SH-SY5Y (cell line): ENCODE measurements around the gene SNRNP200.

Experiments used
- GATA2 ChIP-seq: IDR thresholded peaks from 2 replicates; pipeline ENCODE4 v1.6.1; 2011; ENCODE audit warnings: mild to moderate bottlenecking, low read depth, low read length
- GATA3 ChIP-seq: IDR thresholded peaks from 2 replicates; pipeline ENCODE4 v1.6.1; 2011; ENCODE audit warnings: low read depth, mild to moderate bottlenecking, low read length, moderate library complexity

Gene SNRNP200

DNA sequence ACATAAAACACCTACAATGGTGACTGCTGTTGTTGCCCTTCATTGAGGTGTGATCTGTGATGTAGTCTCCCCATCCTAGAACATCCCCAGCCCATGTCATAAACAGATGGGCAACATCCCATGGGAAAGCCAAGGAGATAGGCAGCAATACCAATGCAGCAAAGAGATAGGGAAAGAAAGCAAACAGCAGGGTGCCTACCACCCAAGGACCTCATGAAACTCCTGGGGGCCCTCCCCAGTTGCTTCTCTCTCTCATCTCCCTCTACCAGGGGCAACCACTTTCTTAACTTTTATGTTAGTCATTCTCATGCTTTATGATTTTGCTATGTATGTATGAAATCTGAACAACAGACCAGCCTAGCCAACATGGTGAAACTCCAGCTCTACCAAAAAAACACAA, 11.7 kb upstream of the SNRNP200 start:
- no peak for TF ChIP-seq GATA3
- no peak for TF ChIP-seq GATA2

DNA sequence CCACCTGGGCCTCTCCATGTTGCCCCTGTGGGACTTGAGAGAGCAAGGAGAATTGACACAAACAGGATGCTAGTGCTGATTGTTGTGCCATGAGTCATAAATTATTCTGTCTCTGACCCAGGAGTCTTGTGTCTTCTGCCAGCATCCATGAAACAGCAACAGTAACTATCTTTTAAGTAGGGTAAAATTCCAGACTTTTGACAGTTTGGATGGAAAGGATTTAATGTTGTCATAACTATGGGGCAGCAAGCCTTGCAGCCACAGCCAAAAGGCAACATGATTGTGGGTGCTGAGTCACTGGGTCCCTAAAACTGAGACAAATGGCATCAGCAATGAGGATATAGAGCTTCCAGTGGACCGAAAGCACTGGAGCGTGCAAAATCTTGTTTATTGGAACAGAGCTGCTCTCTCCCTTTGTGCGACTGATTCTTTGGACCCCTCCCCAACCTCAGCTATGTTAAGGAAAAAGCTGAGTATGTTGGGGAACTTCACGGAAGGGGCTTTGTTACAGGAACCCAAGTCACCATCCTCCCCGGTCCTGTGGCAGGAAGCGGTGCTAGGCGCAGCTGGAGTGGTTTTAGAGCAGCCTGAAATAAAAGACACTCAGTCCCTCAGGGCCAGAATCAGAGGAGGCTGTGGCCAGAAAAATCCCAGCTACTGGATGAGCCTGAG, 10.2 kb upstream of the SNRNP200 start:
- no peak for TF ChIP-seq GATA3

DNA sequence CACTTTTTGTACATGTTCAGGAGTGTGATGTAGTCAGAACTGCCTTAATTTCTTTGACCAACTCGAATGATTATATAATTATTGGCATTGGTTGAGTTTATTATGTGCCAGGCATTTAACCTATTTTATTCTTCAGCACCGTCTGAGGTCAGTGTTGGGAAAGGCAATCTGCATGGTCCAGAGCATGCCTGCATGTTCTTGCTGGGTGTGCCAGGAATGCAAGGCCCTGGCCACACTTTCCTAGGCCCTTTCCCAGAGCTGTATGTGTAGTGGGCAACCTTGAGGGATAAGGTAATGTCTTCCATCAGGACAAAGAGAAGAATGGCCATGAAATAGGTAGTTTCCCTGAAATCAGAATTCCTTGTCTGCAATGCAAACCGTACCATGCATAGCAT, 9.7 kb upstream of the SNRNP200 start:
- TF ChIP-seq GATA2, result no peak
- no peak for TF ChIP-seq GATA3

DNA sequence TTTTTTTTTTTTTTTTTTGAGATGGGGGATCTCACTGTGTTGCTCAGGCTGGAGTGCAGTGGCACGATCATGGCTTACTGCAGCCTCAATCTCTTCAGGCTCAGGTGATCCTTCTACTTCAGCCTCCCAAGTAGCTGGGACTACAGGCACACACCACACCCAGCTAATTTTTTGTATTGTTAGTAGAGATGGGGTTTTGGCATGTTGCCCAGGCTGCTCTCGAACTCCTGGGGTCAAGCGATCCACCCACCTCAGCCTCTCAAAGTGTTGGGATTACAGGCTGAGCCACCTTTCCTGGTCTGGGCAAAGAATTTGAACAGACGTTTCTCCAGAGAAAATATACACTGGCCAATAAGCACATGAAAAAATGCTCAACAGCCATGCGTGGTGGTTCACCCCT, 2.9 kb upstream of the SNRNP200 start:
- TF ChIP-seq GATA3 (no peak), GATA2 (no peak)

DNA sequence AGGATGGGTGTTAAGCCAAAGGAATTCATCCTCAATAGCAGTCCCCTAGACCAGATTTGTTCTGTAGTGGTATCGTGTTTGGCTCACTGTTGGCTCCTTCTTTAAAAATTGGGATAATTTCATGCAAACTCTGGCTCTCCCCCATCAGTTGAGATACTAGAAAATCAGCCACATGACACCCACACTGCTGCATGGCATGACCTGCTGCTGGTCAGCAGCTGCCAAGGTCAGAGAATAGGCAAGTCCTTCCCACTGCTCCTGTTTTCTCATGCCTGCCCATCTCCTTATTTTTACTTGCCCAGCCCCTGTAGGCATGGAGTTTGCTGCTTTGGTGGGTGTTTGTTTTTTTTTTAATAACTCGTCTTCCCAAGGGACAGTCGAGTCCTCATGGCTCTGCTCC, 1.0 kb upstream of the SNRNP200 start:
- TF ChIP-seq GATA2 (no peak), GATA3 (no peak)

DNA sequence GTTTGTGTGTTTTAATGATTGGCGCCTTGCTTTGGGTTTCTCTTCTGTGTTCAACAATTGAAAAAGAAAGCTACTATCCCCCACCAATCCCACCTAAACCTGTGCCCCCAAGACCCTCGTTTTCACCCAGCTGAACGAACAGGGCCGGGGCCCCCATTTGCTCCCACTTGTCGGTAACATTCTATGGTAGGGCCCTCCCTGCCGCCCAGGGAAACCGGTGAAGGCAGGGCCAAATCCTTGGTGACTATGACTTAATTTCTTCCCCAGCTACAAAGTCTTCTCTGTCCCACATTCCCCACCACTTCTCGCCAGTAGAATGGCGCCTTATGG, 598 bp upstream of the SNRNP200 start:
- no peak for TF ChIP-seq GATA3
- no peak for TF ChIP-seq GATA2

DNA sequence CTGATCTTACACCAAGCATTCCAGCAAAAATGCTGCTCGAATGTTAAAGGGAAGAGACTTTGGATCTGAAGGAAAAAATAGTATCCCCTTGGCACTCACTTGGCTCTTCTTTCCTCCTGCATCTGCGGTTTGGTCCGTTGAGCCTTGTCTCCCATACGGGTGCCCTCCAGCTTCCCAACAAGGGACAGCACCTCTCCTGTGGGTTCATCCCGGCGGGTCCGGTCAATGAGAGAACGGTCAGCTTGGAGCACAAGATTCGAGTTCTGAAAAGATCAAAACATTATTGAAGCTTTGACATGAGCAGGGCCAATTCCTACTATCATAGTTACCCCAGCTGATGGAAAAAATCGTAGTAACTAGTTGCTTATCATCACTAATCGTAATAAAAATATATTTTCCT, 740 bp downstream of the SNRNP200 start:
- TF ChIP-seq GATA3 (no peak), GATA2 (no peak)

DNA sequence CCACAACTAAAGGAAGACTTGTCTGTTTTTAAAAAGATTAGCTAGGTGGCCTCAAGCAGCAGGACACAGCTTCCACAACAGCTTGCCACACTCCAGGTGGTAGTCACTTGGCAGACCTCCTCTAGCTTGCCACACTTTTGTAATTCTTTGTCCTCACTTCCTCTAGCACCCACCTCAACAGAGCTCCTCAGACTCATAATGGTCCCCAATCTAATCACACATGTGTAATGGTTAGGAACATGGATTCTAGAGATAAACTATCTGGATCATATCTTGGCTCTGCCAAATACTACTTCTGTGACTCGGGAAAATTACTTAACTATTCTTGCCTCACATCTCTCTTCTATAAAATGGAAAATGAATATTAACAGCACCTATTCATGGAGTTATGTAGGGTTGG, 3.5 kb downstream of the SNRNP200 start:
- no peak for TF ChIP-seq GATA3
- TF ChIP-seq GATA2, result no peak

DNA sequence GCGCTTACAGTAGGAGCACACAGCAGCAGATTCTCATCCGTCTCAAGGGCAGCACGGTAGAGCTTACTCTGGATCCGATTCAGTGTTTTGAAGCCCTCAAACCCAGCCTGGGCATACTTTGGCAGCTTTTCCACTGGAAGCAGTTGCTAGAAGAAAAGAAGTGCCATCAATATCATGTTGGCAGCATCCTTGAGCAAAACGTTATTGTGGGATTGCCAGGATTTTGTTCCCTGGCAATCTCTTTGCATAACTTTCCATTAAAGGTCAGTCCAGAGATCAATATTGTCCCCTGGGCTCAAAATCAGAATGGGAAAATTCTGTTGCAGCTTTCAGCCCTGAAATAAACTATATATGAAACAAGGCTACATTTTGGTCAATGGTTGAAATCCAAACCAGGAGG, 8.4 kb downstream of the SNRNP200 start:
- TF ChIP-seq GATA2, result no peak
- TF ChIP-seq GATA3, result no peak

DNA sequence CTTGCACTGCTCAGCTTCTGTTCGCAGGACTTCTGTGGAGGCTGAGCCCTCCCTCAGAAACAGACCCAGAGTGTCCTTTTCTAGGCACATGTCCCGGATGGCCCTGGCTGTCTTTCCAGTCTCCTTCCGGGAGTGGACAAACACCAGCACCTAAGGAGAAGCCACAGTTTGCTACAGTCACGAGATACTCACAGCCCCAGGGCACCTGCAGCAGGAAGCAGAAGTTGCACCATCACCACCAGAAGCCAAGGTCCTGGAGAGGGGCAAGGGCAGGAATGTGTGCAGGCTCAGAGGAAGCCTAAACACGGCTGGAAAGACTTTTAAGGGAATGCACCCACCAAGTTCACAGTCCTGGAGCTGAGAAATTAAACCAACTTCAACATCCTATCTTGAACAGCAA, 13.6 kb downstream of the SNRNP200 start:
- TF ChIP-seq GATA3, result no peak
- no peak for TF ChIP-seq GATA2

DNA sequence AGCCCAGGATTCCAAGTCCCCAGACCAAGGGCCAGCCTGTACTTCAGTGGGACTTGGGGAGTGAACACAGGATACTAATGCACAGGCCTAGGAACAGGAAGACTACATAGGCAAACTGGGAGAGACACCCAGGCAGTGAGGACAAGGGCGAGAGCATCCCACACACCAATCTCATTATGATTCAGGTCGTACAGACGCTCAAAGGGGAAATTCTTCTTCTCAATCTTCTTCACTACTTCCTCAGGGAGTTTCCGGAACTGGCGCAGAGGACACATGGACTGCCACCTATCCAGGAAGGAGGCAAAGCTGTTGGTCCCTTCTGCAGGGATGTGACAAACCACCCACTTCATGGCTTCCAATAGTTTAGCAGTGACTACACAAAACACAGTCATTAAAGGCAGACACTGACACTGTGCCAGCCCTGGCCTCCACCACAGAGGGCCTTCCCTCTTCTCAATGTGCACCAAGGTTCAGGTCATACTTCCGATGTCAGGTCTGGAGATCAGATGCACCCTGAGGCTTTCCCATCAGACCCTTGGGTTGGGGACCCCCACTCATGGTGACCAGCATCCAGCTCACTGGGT, 18.0 kb downstream of the SNRNP200 start:
- no peak for TF ChIP-seq GATA2
- no peak for TF ChIP-seq GATA3

DNA sequence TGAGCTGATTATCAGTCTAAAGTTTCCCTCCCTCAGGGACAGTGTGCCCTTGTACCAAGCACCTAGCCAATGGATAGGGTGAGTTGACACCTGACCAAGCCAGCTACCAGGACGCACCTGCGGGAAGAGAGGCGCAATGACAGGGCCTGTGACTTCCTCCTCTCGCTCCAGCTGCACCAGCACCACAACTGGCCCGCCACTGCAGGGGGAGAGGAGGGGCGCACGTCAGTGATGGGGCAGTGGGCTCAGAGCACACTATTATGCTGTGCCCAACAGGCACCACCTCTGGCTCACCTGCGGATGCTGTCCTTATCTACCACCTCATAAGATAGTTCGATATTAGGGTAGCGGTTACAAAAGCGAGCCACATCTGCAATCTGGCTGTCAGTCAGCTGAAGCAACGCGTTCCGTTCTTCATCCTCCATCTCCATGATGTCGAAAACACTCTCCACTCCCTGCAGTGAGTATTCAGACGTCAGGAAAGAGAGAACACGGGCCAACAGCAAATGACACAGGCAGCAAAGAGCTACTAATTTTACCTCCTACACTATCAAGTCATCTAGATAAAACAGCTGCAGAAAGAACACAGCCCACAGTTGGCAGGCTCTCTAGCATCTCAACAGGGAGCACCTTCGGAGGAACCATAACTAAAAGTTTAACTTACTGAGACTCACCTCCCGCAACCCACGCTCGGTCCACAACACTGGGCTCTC, 28.4 kb downstream of the SNRNP200 start:
- TF ChIP-seq GATA2, result no peak
- no peak for TF ChIP-seq GATA3

DNA sequence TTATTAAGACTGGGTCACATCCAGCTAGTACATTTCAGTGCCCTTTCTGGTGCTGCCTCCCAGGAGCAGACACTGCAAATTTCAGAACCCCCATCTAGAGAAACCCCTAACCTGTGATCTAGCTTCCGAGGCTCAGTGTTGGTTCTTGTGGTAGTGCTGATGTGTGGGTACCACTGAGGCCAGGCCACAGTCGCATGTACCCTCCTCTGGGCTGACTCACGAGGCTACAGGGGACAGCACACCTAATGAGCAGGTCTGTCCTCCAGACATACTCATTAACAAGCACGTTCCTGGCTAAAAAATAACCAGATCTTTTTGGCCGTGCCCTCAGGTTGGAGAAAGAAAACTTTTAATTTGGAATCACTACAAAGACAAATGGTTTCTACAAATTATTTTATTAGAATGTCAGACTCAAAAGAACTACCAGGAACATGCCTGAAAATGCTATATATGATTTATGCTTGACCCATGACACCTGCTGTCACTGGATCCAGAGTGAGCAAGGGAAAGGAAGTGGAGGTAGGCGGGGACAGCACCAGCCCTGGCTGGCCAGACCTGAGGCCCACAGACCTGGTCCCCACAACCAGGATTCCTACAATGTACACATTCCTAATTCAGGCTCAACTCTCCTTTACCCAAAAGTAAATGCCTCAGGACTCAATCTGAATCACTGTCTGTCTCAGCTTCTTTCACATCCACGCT, 30.8 kb downstream of the SNRNP200 start:
- no peak for TF ChIP-seq GATA3
- TF ChIP-seq GATA2, result no peak

DNA sequence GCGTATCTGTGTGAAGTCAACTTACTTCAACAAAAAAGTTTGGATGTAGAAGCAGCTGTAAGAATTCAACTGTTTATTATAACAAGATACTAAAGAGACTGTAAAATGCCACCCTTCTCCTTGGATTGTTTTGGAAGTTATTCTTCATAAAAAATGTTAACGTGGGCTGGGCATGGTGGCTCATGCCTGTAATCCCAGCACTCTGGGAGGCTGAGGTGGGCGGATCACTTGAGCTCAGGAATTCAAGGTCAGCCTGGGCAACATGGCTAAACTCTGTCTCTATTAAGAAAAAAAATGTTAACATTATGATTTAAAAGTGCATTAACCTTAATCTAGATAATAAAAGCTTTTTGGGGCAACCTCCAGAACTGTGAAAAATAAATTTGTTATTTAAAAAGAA, 31.6 kb downstream of the SNRNP200 start:
- TF ChIP-seq GATA2 (no peak), GATA3 (no peak)

DNA sequence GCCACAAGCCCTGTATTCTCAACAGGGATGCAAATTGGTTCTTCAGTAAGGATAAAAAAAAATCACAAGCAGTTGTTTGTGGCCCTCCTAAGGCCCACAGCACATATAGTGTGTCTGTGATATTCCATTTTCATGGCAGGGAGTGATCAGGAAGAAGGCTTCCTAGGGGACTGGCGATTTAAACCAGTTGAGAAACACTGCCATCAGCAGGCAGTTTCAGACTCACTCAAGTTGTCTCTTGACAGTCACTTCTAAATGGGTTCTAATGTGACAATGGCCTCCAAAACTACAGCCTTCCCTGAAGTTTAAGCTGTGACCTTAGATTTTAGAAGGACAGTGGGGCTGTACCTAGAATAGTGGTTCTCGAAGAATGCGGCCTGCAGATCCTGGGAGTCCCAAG, 33.4 kb downstream of the SNRNP200 start:
- TF ChIP-seq GATA2 (no peak), GATA3 (no peak)
